SK-N-SH (cell line): ENCODE results near the gene SCAND1.

ENCODE experiments used
- EP300 ChIP-seq, 2 experiments: IDR thresholded peaks; 2 replicates each; pipeline versions ENCODE4 v1.4.0 to v1.6.1; 2012; ENCODE audit warnings: borderline replicate concordance in 1 of 2, low read depth in 1 of 2, low read length in 1 of 2
- POLR2AphosphoS5 ChIP-seq: IDR thresholded peaks from 2 replicates; pipeline ENCODE4 v1.6.1; 2012; ENCODE audit warnings: low read depth, low read length

- TF ChIP-seq EP300 (IDR thresholded peaks at IDR 0.05; ENCODE audit: borderline replicate concordance in 1 of 2, low read depth in 1 of 2, low read length in 1 of 2) (no peak), POLR2AphosphoS5 (no peak)
These were observed 2.3 kb upstream of the SCAND1 start for GRCh38 chr20:35956616-35957015.
